Upper lobe of left lung (tissue), 6 donors: ENCODE measurements around the gene SCAF4. TPM values are rescaled to one million over a fixed set of nuclear protein-coding genes. Genes with fewer than 3 reads are reported as not detected.

Experiments
- ATAC-seq, 2 donors: fragments of 200-7000 bp; cut with Tn5 transposase; one replicate each; pipeline ENCODE4 v1.9.1; 2022; ENCODE audit warnings: mild to moderate bottlenecking in 2 of 2, moderate library complexity in 2 of 2; ENCODE audit not compliant: low FRiP score in 2 of 2
- DNase-seq, 2 donors: peaks; one replicate each; pipeline ENCODE4 v3.0.0-alpha.2; 2019 to 2020
- H3K27ac ChIP-seq, 4 donors: fragments of 200-600 bp; sonication (generic); one replicate each; pipeline ENCODE4 v1.5.1; 2016 to 2019
- H3K27me3 ChIP-seq, 4 donors: fragments of 200-600 bp; sonication (generic); one replicate each; pipeline ENCODE4 v1.5.1; 2017 to 2019
- H3K36me3 ChIP-seq, 4 donors: fragments of 200-600 bp; sonication (generic); one replicate each; pipeline ENCODE4 v1.5.1; 2016 to 2019
- H3K4me1 ChIP-seq, 4 donors: fragments of 200-600 bp; sonication (generic); one replicate each; pipeline ENCODE4 v1.5.1; 2018 to 2019
- H3K4me3 ChIP-seq, 4 donors: fragments of 200-600 bp; sonication (generic); one replicate each; pipeline ENCODE4 v1.5.1; 2017 to 2019; ENCODE audit warnings: mild to moderate bottlenecking in 2 of 4, moderate library complexity in 1 of 4
- H3K9me3 ChIP-seq, 4 donors: fragments of 200-600 bp; sonication (generic); one replicate each; pipeline ENCODE4 v1.5.1; 2018 to 2019
- CTCF ChIP-seq, 6 experiments: fragments of 450-650 bp in 4 of 6; fragments of 200-600 bp in 2 of 6; sonication (generic) in 2 of 6; IDR thresholded peaks; one replicate each; pipeline ENCODE4 v1.5.1; 2016 to 2019; ENCODE audit warnings: antibody characterized with exemption in 6 of 6
- EP300 ChIP-seq, 4 donors: sonication (generic); formaldehyde crosslinking; IDR thresholded peaks; one replicate each; pipeline ENCODE4 v1.5.1; 2017; ENCODE audit warnings: antibody characterized with exemption in 4 of 4, control low read depth in 2 of 4
- POLR2A ChIP-seq, 4 donors: fragments of 450-650 bp; IDR thresholded peaks; one replicate each; pipeline ENCODE4 v1.5.1; 2016 to 2017; ENCODE audit warnings: antibody characterized with exemption in 4 of 4, mild to moderate bottlenecking in 2 of 4
- POLR2AphosphoS5 ChIP-seq, 2 donors: sonication (generic); formaldehyde crosslinking; IDR thresholded peaks; one replicate each; pipeline ENCODE4 v1.5.1; 2017; ENCODE audit warnings: antibody characterized with exemption in 2 of 2
- WGBS, 2 donors: methylation state at CpG; one replicate each; pipeline ENCODE4 v1.1.5; 2017 to 2018; 5-methylcytosine and 5-hydroxymethylcytosine counted together
- total RNA-seq, 6 donors: library from RNA; depleted of rRNA in 4 of 6; stranded (reverse); fragments of >200 nt in 4 of 6; gene quantifications; one replicate each; pipeline versions ENCODE4 v1.1.0 to v1.2.1, GENCODE V29; 2016 to 2021
- donor health status: DM: no; HTN: no; CAD: no; lungs with moderate emphysema.
- donor health status: DM: no; HTN: yes; CAD: no; lungs with severe emphysema.

SCAF4 gene
- total RNA-seq, 6 donors from 2014 or later, result 21.3 to 36.7 (median 29.4) TPM

DNA sequence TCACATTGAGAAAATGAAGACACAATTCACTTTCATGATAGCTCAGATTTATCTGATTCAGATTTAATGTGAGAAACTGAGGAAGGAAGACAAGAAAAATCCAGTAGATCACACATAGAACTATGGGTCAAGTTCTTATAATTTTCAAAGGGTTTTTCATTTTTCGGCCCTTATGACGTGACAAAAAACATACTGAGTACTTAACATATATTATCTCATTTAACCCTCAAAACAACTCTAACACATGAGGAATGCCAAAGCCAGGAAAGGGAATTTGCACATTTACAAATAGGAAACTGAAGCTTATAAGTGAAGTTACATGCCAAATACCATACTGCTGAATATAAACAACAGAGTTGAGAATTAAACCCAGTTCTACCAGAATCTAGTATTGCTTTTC is 44.8 kb downstream of the SCAF4 start:
- Histone ChIP-seq H3K36me3 (peaks cover 24 to 99% (median 55%) of the 10 kb centered on the region in 4 donors), H3K9me3 (no peaks in the 10 kb centered on the region), H3K4me1 (no peaks in the 10 kb centered on the region), H3K4me3 (no peak overlapping the region), H3K27ac (no peak overlapping the region), H3K27me3 (no peaks in the 10 kb centered on the region)
- no peak for TF ChIP-seq EP300 (IDR thresholded peaks at IDR 0.05)
- TF ChIP-seq POLR2AphosphoS5 (IDR thresholded peaks at IDR 0.05), result no peak
- TF ChIP-seq POLR2A (IDR thresholded peaks at IDR 0.05), result no peak
- TF ChIP-seq CTCF (IDR thresholded peaks at IDR 0.05), result no peak
- DNase-seq (no peak), ATAC-seq (no peak)
- 94% methylated on average over 2 of the region's 2 CpGs for WGBS, 2 donors

- TF ChIP-seq POLR2AphosphoS5 (IDR thresholded peaks at IDR 0.05), result no peak
- TF ChIP-seq POLR2A (IDR thresholded peaks at IDR 0.05), result no peak
- no peak for TF ChIP-seq CTCF (IDR thresholded peaks at IDR 0.05)
- no peak for TF ChIP-seq EP300 (IDR thresholded peaks at IDR 0.05)
- no peak for ATAC-seq
- no peaks in the 10 kb centered on the region for H3K27me3 ChIP-seq
- no peak overlapping the region for H3K27ac ChIP-seq
- WGBS, 2 donors, result 88 to 91% methylated on average over 6 to 7 of the region's 7 CpGs
- H3K36me3 ChIP-seq, result peaks cover 24 to 94% (median 52%) of the 10 kb centered on the region in 4 donors
- DNase-seq, result no peak
- no peak overlapping the region for H3K4me3 ChIP-seq
- no peaks in the 10 kb centered on the region for H3K9me3 ChIP-seq
- no peaks in the 10 kb centered on the region for H3K4me1 ChIP-seq
Measured at GRCh38 chr21:31686272-31686915, 45.5 kb downstream of the SCAF4 start.

- Histone ChIP-seq H3K27me3 (no peaks in the 10 kb centered on the region), H3K9me3 (no peaks in the 10 kb centered on the region), H3K4me3 (no peak overlapping the region), H3K27ac (no peak overlapping the region), H3K36me3 (peaks cover 20 to 79% (median 45%) of the 10 kb centered on the region in 4 donors), H3K4me1 (no peaks in the 10 kb centered on the region)
- ATAC-seq (no peak), DNase-seq (no peak)
- WGBS, 2 donors, result 93 to 94% methylated on average over 7 of the region's 7 CpGs
- TF ChIP-seq CTCF (IDR thresholded peaks at IDR 0.05) (no peak), POLR2AphosphoS5 (IDR thresholded peaks at IDR 0.05) (no peak), EP300 (IDR thresholded peaks at IDR 0.05) (no peak), POLR2A (IDR thresholded peaks at IDR 0.05) (no peak)
Measured at GRCh38 chr21:31684918-31685317, 47.0 kb downstream of the SCAF4 start.

DNA sequence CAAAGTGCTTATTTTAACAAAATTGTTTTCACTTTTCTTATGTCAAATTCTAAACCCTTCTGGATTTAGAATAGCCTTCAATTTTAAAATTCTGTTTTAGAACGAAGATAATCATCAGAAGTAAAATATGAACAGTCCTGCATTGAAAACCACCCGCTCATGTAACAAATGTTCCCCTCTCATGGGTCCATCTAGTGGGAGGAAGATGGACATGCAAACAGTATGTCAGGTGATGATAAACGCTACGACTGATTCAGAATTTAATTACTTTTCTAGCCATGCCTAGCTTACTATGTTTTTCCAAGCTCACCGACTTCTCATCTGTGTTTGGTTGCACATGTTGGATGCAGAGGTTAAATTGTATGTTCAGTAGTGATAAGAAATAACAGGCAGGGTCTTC is 48.9 kb downstream of the SCAF4 start:
- Histone ChIP-seq H3K27me3 (no peaks in the 10 kb centered on the region), H3K9me3 (no peaks in the 10 kb centered on the region), H3K4me1 (no peaks in the 10 kb centered on the region), H3K27ac (no peak overlapping the region), H3K36me3 (peaks cover 17 to 66% (median 39%) of the 10 kb centered on the region in 4 donors), H3K4me3 (no peak overlapping the region)
- ATAC-seq (no peak), DNase-seq (no peak)
- TF ChIP-seq POLR2AphosphoS5 (IDR thresholded peaks at IDR 0.05), result no peak
- TF ChIP-seq CTCF (IDR thresholded peaks at IDR 0.05), result no peak
- TF ChIP-seq POLR2A (IDR thresholded peaks at IDR 0.05), result no peak
- WGBS, 2 donors, result 94 to 95% methylated on average over 5 of the region's 5 CpGs

GRCh38 chr21:31682620-31683019 is 49.3 kb downstream of the SCAF4 start:
- no peak for DNase-seq
- no peak for ATAC-seq
- Histone ChIP-seq H3K9me3 (no peaks in the 10 kb centered on the region), H3K27ac (no peak overlapping the region), H3K4me1 (no peaks in the 10 kb centered on the region), H3K36me3 (peaks cover 16 to 62% (median 37%) of the 10 kb centered on the region in 4 donors), H3K27me3 (no peaks in the 10 kb centered on the region), H3K4me3 (no peak overlapping the region)
- no peak for TF ChIP-seq CTCF (IDR thresholded peaks at IDR 0.05)
- TF ChIP-seq POLR2A (IDR thresholded peaks at IDR 0.05), result no peak
- TF ChIP-seq POLR2AphosphoS5 (IDR thresholded peaks at IDR 0.05), result no peak
- no peak for TF ChIP-seq EP300 (IDR thresholded peaks at IDR 0.05)
